Endodermal cell (in vitro differentiated cells): ENCODE results near the gene INSRR. TPM values are rescaled to one million over a fixed set of nuclear protein-coding genes. Genes with fewer than 3 reads are reported as not detected.

Source experiments
- DNase-seq: peaks from one replicate; pipeline ENCODE4 v3.0.0-alpha.2; 2017
- H3K27ac ChIP-seq: 2 replicates; pipeline ENCODE4 v1.5.1; 2013; ENCODE audit warnings: mild to moderate bottlenecking, low read depth, low read length, moderate library complexity
- H3K27me3 ChIP-seq: 2 replicates; pipeline ENCODE4 v1.6.1; 2013; ENCODE audit warnings: mild to moderate bottlenecking, low read length, moderate library complexity; ENCODE audit not compliant: insufficient read depth, control insufficient read depth, poor library complexity, severe bottlenecking
- H3K36me3 ChIP-seq: 2 replicates; pipeline ENCODE4 v1.7.0; 2013; ENCODE audit warnings: mild to moderate bottlenecking, low read length, moderate library complexity; ENCODE audit not compliant: control insufficient read depth, insufficient read depth
- H3K4me1 ChIP-seq: one replicate; pipeline ENCODE4 v1.7.0; 2013; ENCODE audit warnings: low read length; ENCODE audit not compliant: control insufficient read depth, insufficient read depth
- H3K4me3 ChIP-seq: 2 replicates; pipeline ENCODE4 v1.5.1; 2013; ENCODE audit warnings: mild to moderate bottlenecking, low read length, moderate library complexity
- H3K9ac ChIP-seq: 2 replicates; pipeline ENCODE4 v1.6.1; 2013; ENCODE audit warnings: mild to moderate bottlenecking, low read length, moderate library complexity; ENCODE audit not compliant: poor library complexity, severe bottlenecking; ENCODE audit errors: extremely low read depth
- H3K9me3 ChIP-seq: 2 replicates; pipeline ENCODE4 v1.6.1; 2013; ENCODE audit warnings: mild to moderate bottlenecking, low read length, moderate library complexity; ENCODE audit not compliant: control insufficient read depth
- H3K27ac Mint-ChIP-seq: 2 replicates; pipeline ENCODE4 v1.8.0; 2020; ENCODE audit warnings: mixed read lengths
- H3K27me3 Mint-ChIP-seq: 2 replicates; pipeline ENCODE4 v1.8.0; 2021; ENCODE audit warnings: mild to moderate bottlenecking, mixed read lengths; ENCODE audit not compliant: insufficient read depth
- H3K36me3 Mint-ChIP-seq: 2 replicates; pipeline ENCODE4 v1.8.0; 2020; ENCODE audit warnings: low read depth, mixed read lengths
- H3K4me1 Mint-ChIP-seq: 2 replicates; pipeline ENCODE4 v1.8.0; 2020; ENCODE audit warnings: mixed read lengths
- H3K4me3 Mint-ChIP-seq: 2 replicates; pipeline ENCODE4 v1.8.0; 2020; ENCODE audit warnings: mild to moderate bottlenecking, moderate library complexity, mixed read lengths
- H3K9me3 Mint-ChIP-seq: 2 replicates; pipeline ENCODE4 v1.8.0; 2020; ENCODE audit warnings: mild to moderate bottlenecking, mixed read lengths
- WGBS, 2 experiments: methylation state at CpG; one replicate each; pipeline versions ENCODE4 v1.1.5 to v1.1.7; 2013; ENCODE audit warnings: missing lambda C conversion rate in 2 of 2, mixed read lengths in 1 of 2; ENCODE audit not compliant: insufficient coverage in 1 of 2, insufficient read length in 1 of 2; 5-methylcytosine and 5-hydroxymethylcytosine counted together
- total RNA-seq, 2 donors: library from RNA; stranded (reverse); fragmentation: NEBNext Ultra II Directional in 1 of 2; extraction: Animal tissue kit (Norgen Biotek cat#: 25700) in 1 of 2; gene quantifications; 2 replicates in 1 of 2; 3 replicates in 1 of 2; pipeline ENCODE4 v1.2.1, GENCODE V29; 2021
- TF ChIP-seq, protein P1 (sequence below): fragments of 200-600 bp; sonication (generic); conservative IDR thresholded peaks from 2 replicates; pipeline ENCODE4 v1.5.0; 2021; ENCODE audit warnings: antibody characterized with exemption, mild to moderate bottlenecking

Gene INSRR
- total RNA-seq, 2 donors from 2014 or later = 0.07 to 0.09 TPM

DNA sequence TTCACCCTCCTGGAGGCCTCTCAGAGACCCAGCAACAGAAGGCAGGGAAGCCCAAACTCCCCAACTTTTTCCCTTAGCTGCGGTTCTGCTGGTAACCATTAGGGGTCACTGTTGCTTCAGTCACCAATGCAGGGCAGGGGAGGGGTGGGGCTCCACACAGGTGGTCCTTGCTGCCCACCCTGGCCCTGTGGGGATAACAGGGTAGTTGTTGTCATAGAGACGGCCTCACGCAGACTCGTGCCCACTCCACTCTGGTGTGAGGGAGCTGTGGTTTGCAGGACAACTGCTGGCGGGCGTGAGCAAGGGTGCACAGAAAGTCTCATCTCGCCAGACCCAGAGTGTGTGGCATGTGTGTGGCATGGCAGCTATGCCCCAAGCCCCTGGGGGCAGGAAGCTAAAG is 19.9 kb downstream of the INSRR start:
- Mint-ChIP-seq H3K27me3 (peaks cover 89% of the 10 kb centered on the region), H3K9me3 (no peaks in the 10 kb centered on the region), H3K36me3 (no peaks in the 10 kb centered on the region), H3K4me1 (no peaks in the 10 kb centered on the region), H3K27ac (no peak overlapping the region), H3K4me3 (no peak overlapping the region)
- 36 to 72% methylated on average over 2 to 7 of the region's 7 CpGs for WGBS, 2 experiments
- no peak overlapping the region for H3K9ac ChIP-seq
- H3K27ac ChIP-seq = no peak overlapping the region
- H3K9me3 ChIP-seq = no peaks in the 10 kb centered on the region
- no peaks in the 10 kb centered on the region for H3K4me1 ChIP-seq
- H3K36me3 ChIP-seq = no peaks in the 10 kb centered on the region
- TF ChIP-seq, protein P1, sequence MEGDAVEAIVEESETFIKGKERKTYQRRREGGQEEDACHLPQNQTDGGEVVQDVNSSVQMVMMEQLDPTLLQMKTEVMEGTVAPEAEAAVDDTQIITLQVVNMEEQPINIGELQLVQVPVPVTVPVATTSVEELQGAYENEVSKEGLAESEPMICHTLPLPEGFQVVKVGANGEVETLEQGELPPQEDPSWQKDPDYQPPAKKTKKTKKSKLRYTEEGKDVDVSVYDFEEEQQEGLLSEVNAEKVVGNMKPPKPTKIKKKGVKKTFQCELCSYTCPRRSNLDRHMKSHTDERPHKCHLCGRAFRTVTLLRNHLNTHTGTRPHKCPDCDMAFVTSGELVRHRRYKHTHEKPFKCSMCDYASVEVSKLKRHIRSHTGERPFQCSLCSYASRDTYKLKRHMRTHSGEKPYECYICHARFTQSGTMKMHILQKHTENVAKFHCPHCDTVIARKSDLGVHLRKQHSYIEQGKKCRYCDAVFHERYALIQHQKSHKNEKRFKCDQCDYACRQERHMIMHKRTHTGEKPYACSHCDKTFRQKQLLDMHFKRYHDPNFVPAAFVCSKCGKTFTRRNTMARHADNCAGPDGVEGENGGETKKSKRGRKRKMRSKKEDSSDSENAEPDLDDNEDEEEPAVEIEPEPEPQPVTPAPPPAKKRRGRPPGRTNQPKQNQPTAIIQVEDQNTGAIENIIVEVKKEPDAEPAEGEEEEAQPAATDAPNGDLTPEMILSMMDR = peak; percentile 86
- H3K4me3 ChIP-seq = no peak overlapping the region
- H3K27me3 ChIP-seq = peaks cover 75% of the 10 kb centered on the region
- peak; percentile 87 for DNase-seq

DNA sequence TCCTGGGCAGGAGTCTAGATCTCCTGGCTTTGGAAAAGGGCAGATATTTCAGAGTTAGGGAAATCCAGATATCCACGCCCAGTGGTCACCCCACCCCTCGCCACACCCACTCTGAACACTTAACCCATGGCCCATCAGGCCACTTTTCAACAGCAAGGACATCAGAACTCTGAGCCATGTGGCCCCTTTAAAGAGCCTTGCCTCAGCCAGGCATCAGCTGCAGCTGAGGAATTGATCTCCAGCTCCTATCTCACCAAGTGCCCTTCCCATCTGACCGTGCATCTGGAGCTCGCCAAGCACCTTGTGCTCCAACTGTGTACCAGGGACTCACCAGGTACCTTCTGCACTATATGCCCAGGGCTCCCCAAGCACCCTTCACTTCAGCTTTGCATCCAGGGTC is 22.0 kb downstream of the INSRR start:
- Mint-ChIP-seq H3K4me3 (no peak overlapping the region), H3K27me3 (peaks cover 83% of the 10 kb centered on the region), H3K36me3 (no peaks in the 10 kb centered on the region), H3K4me1 (no peaks in the 10 kb centered on the region), H3K27ac (no peak overlapping the region), H3K9me3 (no peaks in the 10 kb centered on the region)
- no peak overlapping the region for H3K4me3 ChIP-seq
- peaks cover 63% of the 10 kb centered on the region for H3K27me3 ChIP-seq
- 84 to 86% methylated on average over 3 to 4 of the region's 4 CpGs for WGBS, 2 experiments
- no peak for DNase-seq
- H3K9me3 ChIP-seq = no peaks in the 10 kb centered on the region
- TF ChIP-seq, protein P1 = no peak
- no peaks in the 10 kb centered on the region for H3K36me3 ChIP-seq
- no peak overlapping the region for H3K27ac ChIP-seq
- no peaks in the 10 kb centered on the region for H3K4me1 ChIP-seq
- H3K9ac ChIP-seq = no peak overlapping the region

DNA sequence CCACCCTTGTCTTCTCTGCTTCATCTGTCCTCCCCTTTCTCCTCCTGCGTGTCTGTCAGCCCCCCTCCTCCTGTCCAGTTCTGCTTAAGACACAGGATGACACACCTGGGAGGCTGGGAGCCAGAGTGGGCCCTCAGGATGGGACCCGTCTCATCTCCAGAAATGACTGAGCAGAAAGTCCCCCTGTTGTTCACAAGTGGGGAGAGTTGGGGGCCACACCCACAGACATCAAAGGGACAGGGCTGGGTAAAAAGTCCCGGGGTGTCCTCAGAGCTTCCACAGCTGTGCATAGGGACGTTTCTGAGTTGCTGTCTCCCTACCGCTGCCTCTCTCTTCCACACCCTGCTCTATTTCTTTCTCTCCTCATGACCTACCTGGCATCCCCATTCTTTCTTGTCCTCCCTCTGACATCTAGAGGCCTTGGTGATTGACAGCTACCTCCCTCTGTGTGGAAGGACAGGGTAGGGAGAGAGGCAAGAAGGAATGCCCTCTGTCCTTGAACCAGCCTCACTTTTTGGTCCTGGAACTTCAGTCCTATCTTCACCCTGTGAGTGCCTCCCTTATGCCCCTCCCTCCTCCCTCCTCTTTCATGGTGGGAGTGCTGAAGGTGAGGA is 22.8 kb downstream of the INSRR start:
- TF ChIP-seq, protein P1 = no peak

More for the DNA sequence above, 22.8 kb downstream of the INSRR start:
- H3K27ac ChIP-seq = no peak overlapping the region
- Mint-ChIP-seq H3K27ac (no peak overlapping the region), H3K4me1 (no peaks in the 10 kb centered on the region), H3K36me3 (no peaks in the 10 kb centered on the region), H3K27me3 (peaks cover 83% of the 10 kb centered on the region), H3K4me3 (no peak overlapping the region), H3K9me3 (no peaks in the 10 kb centered on the region)
- H3K9me3 ChIP-seq = no peaks in the 10 kb centered on the region
- DNase-seq = no peak
- no peaks in the 10 kb centered on the region for H3K4me1 ChIP-seq
- peaks cover 64% of the 10 kb centered on the region for H3K27me3 ChIP-seq
- no peak overlapping the region for H3K9ac ChIP-seq
- WGBS, 2 experiments = 55 to 77% methylated on average over 2 to 5 of the region's 5 CpGs
- no peak overlapping the region for H3K4me3 ChIP-seq
- H3K36me3 ChIP-seq = no peaks in the 10 kb centered on the region
